GM18858 (cell line): ENCODE measurements around the gene SLIT3.

Experiments used
- ATAC-seq: cut with Tn5 transposase; IDR thresholded peaks from one replicate; pipeline ENCODE4 v1.9.1; 2021; ENCODE audit not compliant: unreplicated experiment

The SLIT3 gene

DNA sequence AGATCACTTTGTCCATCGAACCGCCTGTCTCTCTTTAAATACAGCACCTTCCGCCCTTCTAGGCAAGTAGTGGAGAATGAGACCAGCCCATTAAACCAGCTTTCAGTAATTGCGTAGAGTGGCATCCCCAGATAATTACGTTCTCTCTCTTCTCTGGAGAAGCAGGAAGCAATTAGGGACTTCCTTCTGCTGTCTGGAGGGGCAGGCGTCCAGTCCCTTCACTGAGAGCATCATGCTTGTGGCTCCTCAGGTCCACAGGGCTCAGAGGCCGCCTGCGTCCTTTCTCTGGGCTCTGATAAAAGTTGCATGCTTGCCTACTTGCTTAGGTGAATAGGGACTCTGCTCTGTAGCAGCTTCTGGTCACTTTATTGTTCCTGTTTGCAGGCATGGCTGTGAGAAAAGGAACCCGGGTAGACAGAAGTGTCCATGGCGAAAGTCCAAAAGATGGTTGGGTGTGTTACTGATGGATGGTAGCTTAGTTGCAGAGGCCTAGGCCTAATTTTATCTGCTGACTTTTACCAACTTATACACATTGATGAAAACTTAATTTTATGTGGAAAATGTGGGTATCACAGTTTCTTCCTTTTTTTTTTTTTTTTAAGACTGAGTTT lies 422.7 kb downstream of the SLIT3 start:
- ATAC-seq: no peak

DNA sequence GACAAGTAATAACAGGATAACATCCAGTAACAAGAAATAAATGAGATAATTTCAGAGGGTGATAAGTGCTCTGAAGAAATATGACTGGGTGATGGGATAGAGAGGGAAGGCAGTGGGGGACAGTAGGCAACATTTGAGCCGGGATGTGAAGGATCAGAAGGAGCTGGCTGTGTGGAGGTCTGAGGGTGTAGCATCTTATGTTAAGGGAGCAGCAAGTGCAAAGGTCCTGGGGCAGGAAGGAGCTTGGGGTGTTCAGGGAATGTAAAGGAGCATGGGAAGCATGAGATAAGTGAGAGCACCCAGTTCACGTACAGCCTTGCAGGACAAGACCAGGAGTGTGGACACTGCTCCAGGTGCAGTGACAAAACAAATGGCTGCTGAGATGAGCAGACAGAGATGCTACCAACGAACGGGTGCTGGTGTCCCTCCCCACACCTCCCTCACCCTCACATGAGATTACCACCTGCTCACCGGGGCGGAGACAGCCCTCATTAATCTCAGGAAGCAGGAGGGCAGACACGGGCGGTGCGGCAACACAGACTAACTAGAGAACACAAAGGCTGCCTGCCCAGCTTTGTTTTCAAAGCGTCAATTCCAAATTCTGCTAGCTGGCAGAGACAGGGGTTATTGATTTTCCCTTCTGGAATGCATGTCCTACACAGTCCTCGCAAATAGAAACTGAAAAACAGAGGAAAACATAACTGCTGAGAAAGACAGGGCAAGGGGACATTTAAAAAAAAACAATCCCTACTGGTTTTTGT lies 423.6 kb downstream of the SLIT3 start:
- ATAC-seq: no peak

DNA sequence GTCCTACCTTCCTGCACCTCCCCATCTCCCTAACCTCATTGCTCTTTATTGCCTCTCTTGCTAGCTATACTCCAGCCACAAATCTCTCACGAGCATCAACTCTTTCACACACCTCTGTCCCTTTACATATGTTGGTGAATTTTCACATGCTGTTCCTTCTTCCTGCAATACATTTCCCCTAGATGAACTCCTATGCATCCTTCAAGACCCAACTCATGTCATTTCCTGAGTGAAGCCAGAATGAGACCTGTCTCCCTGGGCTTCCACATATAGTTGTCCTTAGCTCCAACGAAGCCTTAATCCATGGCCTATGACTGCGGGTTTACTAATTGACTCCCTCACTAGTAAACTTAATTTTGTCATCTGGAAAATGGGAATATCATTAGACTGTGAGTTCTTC lies 424.5 kb downstream of the SLIT3 start:
- ATAC-seq: no peak

DNA sequence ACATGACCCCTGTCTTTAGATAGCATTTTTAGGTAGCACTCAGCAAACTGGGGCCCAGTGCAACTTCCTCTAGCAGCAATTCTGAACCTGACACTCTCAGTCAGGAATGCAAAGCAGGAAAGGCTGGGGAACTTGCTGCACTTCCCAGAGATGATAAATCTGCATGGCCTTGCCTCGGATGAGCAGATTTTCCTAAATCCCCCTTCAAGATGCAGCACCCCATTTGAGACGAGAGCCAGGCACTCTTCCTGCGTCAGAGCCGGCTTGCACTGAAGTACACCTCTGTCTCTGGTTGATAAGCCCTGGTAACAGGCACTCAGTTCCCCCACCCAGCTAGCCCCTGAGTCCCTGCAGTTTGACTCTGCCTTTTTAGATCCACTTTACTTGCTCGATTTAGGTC lies 425.1 kb downstream of the SLIT3 start:
- ATAC-seq: no peak

DNA sequence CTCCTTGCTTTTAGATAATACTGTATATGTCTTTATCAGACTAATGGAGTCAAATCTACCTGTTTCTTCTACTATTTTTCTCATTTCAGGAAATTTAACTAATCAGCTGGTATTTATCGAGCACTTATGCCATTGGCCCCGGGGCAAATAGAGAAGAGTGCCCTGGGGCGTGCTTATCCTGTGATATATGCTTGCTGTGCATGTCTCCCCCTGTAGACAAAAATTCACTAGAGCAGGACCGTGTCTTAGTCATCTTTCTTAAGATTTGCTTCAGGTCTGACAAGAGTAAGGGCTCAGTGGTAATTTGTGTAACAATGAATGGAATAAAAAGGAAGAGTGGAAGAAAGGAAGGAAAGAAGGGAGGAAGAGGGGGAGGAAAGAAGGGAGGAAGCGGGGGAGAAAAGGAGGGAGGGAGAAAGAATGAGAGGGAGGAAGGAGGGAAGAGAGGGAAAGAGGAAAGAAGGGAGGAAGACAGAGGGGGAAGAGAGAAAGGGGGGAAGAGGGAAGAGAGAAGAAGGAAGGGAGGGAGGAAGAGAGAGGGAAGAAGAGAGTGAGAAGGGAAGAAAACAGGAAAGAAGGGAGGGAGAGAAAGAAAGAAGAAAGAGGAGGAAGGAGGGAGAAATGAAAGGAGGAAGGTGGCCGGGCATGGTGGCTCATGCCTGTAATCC lies 426.1 kb downstream of the SLIT3 start:
- ATAC-seq: no peak

DNA sequence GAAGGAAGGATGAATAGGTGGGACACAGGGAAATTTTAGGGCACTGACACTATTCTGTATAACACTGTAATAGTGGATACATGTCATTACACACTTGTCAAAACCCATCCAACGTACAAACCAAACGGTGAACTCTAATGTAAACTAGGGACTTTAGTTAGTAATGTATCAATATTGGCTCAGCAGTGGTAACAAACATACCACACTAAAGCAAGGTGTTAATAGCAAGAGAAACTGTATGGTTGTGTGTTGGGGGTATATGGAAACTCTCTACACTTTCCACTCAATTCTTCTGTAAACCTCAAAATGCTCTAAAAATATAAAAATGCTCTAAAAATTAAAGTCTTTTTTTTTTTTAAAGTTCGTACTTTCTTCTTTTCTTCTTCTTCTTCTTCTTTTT lies 428.7 kb downstream of the SLIT3 start:
- no peak for ATAC-seq

DNA sequence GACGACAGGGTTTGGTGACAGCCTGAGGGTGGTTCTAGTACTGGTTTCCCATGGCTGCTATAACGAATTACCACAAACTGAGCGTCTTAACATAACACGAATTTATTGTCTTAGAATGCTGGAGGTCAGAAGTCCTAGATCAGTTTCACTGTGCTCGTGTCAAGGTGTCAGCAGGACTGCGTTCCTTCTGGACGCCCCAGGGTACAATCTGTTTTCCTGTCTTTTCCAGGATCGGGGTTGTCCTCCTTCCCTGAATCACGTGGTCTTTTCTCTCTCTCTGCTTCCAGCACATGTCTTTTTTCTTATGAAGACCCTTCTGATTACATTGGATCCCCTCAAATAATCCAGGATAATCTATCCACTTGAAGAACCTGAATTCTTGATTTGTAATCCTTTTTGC lies 430.0 kb downstream of the SLIT3 start:
- no peak for ATAC-seq

DNA sequence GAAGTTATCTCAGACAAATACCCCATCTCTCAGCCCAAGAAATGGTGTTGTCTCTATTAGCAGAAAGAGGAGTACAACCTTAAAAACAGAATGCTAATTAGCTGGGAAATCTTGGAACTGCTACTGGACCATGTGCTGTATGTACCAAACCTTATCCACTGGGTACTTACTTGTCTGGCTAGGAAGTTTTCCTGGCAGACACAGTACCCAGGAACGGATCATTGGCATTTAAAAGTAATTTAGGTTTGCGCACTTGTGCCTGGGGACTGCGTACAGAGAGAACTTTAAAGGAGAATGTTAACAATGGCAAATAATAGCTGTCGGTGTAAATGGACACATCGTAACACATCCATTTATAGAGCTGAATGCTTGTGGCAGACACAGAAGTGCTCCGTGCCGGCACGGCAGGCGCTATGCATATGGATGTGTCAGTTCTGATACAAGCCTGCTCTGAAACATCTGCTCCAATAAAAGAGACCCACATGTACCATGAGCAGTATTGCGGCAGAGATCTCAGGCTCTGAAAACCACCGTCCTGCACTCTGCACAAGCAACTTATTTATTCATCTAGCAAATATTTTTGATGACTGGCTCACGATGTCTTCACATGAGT lies 431.2 kb downstream of the SLIT3 start:
- no peak for ATAC-seq

DNA sequence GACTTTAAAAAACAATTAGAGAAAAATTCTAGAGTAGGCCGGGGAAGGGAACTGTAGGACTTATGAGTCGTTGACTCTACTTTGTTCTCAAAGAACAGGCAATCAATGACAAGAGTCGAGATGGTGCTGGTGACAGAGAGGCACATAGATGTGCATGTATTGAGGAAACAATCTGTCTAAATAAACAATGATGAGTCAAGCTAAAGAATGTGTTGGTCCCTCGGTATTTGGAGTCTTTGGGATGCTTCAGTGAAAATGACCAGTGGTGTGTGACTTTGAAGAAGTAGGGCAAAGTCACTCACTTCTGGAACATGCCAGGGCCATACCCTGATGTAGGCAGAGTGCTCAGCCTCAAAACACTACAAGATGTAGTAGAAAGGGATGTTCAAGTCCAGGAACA lies 433.7 kb downstream of the SLIT3 start:
- no peak for ATAC-seq

DNA sequence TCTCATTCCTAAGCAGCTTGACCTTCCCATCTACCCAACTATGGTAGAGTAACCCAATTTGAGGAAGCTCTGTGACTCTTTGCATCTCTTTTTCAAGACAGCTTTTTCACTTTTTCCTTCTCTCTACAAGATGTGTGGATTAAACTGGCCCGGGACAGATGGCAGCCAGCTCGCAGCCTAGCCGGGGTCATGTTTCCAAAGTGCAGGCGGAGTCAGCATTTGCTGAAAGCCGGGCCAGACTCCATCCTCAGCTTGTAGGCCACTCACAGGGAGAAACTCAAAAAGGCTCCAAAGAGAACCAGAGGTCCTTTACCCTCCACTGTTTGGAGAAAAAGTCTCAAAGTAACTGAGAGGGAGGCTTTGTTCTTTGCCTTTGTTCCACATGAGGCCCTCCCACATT lies 435.0 kb downstream of the SLIT3 start:
- ATAC-seq: no peak

DNA sequence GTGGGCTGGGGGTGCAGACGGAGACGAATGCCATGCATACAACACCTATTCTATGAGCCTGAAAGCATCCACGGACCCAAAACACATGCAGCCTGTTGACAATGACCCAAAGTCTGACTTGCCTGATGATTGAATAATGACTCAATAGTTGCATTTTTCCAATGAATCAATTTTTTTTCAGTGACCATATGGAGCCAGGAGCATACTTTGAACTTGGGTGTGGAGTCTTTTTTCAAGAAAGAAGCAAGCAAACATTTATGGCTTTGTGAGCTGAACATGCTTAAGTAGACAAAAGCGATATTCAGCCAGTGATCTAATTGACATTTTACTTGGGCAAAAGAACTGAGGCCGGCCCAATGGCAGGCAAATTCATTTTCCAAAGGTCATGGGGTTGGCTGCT lies 437.9 kb downstream of the SLIT3 start:
- ATAC-seq: no peak

DNA sequence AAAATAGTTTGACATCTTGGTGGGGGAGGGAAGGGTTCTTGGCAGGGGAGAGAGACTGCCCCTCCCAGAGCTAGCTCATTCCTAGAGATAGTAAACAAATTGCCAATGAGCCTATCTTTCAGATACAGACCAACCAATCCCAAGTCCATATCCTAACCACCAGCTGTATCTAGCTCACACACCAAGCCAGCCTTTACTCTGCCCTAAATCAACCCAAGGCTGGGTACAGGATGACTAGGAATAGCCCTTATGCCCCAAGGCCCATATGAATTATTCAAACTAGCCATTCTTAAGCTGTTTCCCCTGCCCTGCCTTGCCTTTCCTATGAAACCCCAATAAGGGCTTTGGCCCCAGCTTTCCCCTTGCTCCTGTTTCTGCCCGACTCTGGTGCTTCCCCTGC lies 440.4 kb downstream of the SLIT3 start:
- ATAC-seq: no peak

DNA sequence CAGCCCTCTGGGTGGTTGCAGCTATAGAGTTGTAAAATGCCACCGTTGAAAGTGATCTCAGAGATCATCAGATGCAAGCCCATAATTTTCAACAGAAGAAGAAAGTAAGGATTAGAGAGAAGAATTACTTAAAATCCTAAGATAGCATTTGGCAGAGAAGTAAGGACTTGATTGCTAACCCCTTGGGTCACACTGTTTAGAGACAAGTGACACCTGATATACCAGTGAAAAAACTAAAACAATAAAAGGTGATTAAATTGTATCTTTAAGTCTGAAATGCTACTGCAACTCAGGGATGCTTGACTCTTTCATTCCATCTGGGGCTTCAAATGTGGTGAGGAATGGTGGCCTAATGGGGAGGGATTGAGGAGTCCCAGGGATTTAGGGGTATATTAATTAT lies 440.9 kb downstream of the SLIT3 start:
- no peak for ATAC-seq

DNA sequence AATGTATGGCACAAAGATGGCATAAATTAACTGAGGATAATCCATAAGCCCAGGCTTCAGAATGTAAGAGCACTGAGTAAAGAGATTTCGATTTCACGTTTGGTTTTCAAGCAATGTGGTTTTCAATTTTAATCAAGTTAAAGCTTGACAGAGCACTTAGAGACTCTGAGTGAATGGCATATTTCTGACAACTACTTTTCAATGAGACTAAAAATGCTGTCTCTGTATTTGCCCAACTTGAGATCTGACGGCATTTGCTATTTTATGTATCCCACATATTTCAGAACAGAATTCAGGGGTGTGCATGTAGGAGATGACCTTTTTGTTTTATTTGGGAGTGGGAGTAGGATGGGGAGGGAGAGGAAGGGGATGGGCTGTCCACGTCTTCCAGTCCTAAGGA lies 441.5 kb downstream of the SLIT3 start:
- no peak for ATAC-seq

DNA sequence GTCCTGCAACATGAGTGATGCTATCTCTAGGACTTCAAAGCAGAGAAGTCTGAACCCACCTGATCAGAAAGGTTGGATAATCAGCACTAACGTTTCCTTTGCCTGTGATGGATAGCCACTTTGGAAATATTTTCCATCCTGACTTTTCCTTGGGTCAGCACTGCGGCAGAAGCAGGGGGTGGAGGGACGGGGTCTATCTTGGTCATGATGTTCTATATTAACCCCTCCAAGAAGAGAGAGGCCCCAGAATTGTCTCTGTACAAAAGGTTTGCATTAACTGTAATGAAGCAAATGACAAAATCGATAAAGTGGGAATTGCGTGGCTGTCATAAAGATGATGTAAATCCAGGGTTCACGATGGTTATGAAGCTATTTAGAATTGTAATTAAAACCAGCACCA lies 441.9 kb downstream of the SLIT3 start:
- ATAC-seq: no peak

DNA sequence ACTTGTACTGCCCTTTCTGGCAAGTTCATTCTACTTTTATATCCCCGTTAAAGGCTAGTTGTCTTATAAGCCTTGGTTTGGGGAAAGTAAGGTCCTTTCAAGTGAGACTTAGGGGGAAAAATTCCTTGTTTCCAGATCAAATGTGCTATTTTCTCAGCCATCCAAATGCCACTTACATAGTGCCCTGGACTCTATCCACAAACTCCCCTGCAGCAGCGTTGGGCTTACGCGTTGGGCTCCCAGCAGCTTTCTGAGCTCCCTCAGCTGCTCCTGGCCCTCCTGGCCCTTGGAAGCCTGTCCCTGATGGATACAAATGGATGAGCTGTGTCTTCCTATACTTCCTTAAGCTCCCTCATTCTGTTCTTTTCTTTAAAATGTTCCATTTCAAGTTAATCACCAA lies 442.6 kb downstream of the SLIT3 start:
- no peak for ATAC-seq

DNA sequence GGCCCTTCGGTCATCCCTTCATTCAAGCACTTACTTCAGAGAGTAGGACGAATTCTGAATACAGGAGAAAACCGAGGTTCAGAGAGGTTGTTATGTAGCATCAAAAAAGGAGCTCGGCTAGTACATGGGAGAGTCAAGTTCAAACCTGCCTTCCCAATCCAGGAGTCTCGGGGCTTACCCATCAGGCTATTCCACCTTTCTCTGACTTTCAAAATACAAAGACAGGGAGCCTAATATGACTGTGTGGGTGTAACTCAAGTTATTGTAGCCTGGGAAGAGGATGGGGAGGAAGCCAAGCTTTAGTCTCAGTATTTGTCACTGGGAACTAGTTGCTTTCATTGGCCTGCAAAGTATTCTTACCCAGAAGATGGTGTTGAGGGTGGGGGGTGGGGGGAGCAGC lies 447.0 kb downstream of the SLIT3 start:
- ATAC-seq: no peak

DNA sequence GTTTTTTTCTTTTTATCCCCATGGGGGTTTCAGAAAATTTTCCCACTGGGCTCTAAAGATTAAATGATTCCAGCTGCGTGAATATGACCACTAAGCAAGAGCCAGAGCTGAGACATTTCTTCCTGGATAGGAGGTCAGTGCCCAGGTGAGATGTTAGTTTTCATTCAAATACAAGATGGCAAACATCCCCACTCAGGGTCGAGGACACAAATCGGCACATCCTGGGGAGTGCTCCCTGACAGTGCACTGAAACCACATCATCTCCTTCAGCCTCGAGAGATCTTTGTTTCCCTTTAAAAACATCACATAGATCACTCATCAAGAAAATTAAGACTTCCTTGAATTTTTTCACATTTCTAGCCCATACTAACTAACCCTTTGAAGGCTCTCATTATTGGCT lies 448.6 kb downstream of the SLIT3 start:
- ATAC-seq: no peak

DNA sequence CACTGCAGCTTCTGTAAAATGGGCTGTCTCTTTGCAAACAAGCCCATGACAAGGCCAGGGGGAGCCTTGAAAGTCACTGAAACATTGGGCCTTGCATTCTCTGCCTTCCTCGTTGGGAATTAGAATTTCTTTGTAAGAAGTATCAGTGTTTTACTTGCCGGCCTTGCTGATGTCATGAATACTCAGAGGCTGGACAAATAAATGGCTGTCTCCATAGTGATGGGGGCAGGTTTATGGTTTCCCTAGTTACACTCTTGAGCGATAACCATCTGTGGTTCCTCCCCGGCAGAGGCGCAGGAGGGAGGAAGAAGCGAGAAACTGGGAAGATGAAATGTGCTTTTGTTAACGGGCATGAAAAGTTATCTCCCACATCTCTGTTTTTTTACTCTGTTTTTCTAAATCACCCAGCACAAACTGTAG lies 449.0 kb downstream of the SLIT3 start:
- ATAC-seq: no peak

DNA sequence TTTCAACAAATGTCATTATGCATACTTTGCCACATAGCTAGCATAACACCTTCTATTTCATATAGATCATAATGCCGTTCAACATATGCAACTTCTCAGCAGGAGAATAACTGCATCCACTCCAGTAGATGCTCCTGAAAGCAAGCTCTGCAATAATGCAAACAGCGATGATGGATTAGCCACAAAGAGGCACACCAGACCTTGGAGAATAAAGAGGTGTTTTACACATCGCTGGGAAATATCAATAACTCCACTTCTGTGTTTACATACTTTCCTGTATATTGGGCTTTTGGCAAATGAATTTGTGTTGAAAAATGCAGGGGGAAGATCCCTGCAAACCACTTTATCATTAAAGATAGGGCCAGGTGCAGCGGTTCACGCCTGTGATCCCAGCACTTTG lies 450.3 kb downstream of the SLIT3 start:
- ATAC-seq: no peak

DNA sequence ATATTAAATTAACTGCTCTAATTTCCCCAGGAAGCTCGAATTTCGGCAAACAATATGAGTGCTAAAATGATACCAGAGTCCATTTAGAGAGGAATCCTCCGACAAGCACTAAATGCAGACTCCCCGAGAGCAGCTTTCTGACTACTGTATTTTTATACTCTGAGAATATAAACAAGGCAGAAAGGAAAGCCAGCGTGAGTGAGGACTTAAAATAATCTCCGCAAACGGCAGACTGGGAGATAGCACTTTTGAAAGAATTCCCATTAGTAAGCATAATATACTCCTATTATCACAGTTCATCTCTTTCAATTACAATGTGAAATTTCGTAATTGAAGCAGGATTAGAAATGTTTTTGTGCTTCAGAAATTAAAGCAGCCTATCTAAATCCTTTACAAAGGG lies 452.4 kb downstream of the SLIT3 start:
- ATAC-seq: no peak

DNA sequence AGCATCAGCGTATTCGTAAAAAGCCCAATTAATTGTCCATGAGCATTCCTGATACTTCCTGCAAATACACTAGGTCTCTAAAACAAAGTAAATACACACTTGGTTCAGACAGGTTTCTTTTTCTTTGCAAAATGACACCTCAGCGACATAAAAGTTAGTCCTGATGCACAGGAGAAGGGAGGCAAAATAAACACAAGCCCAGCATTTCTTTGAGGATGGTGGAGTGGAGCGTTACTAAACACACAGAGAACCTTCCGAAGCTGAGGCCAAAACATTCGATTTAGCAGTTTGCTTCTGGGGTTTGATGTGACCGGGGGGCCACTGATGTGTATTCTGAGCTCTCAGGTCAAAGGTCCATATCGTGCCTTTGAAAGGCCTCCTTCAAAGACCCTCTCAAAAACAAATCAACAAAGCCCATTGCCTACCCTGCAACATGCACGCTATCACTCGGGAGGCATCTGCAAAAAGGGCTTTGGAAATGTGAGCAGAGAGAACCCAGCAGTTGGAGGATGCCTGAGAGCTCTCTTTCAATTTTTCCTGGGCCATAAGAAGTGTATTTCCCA lies 453.3 kb downstream of the SLIT3 start:
- no peak for ATAC-seq
